ENCODE measurements around the gene KRTAP10-5.
"Not testable (repeated sequence)": the region's sequence is repeated elsewhere in the genome, so short reads cannot be mapped to it uniquely, and the experiment has no call there.

KRTAP10-5 gene

GRCh38 chr21:44590897-44591800 is 10.7 kb upstream of the KRTAP10-5 start:
- not testable (repeated sequence) for DNase-seq (ENCODE audit: low spot score)

GRCh38 chr21:44590311-44590721 is 9.9 kb upstream of the KRTAP10-5 start:
- DNase-seq (ENCODE audit: low spot score): no peak

- no peak for DNase-seq (ENCODE audit: low spot score)
These were observed 9.3 kb upstream of the KRTAP10-5 start for GRCh38 chr21:44589586-44590305.

- no peak for DNase-seq (ENCODE audit: low spot score)
These were observed 8.7 kb upstream of the KRTAP10-5 start for GRCh38 chr21:44589094-44589493.

GRCh38 chr21:44585892-44586291 is 5.5 kb upstream of the KRTAP10-5 start:
- no peak for DNase-seq (ENCODE audit: low spot score)

GRCh38 chr21:44583800-44584147 is 3.4 kb upstream of the KRTAP10-5 start:
- no peak for DNase-seq (ENCODE audit: low spot score)

GRCh38 chr21:44583089-44583799 is 2.8 kb upstream of the KRTAP10-5 start:
- DNase-seq (ENCODE audit: low spot score): no peak

GRCh38 chr21:44582055-44582454 is 1.7 kb upstream of the KRTAP10-5 start:
- no peak for DNase-seq (ENCODE audit: low spot score)

- DNase-seq (ENCODE audit: low spot score): no peak
These were observed 754 bp upstream of the KRTAP10-5 start for GRCh38 chr21:44581158-44581557.

- no peak for DNase-seq (ENCODE audit: low spot score)
These were observed 615 bp downstream of the KRTAP10-5 start for GRCh38 chr21:44579833-44580144.

GRCh38 chr21:44579056-44579832 is 1.2 kb downstream of the KRTAP10-5 start:
- no peak for DNase-seq (ENCODE audit: low spot score)

GRCh38 chr21:44578371-44579055 is 1.9 kb downstream of the KRTAP10-5 start:
- no peak for DNase-seq (ENCODE audit: low spot score)

GRCh38 chr21:44576025-44576420 is 4.4 kb downstream of the KRTAP10-5 start:
- no peak for DNase-seq (ENCODE audit: low spot score)

GRCh38 chr21:44575307-44576024 is 4.9 kb downstream of the KRTAP10-5 start:
- no peak for DNase-seq (ENCODE audit: low spot score)

GRCh38 chr21:44574457-44575306 is 5.7 kb downstream of the KRTAP10-5 start:
- DNase-seq (ENCODE audit: low spot score): no peak

- not testable (repeated sequence) for DNase-seq (ENCODE audit: low spot score)
These were observed 6.6 kb downstream of the KRTAP10-5 start, which contains the start of gene KRTAP10-4 for GRCh38 chr21:44573630-44574456. KRTAP10-4 (plus strand) TSS chr21:44573729; CDS start chr21:44573759, 30 bp downstream.

- DNase-seq (ENCODE audit: low spot score): no peak
These were observed 7.3 kb downstream of the KRTAP10-5 start for GRCh38 chr21:44572959-44573583.
